Caco-2 (cell line): Measurements from ENCODE around the gene GPSM3. TPM values are rescaled to one million over a fixed set of nuclear protein-coding genes. Genes with fewer than 3 reads are reported as not detected.
A peak's percentile ranks its signal among the peaks of the same experiment; 100 is the strongest.

ENCODE experiments used
- BruUV-seq: library from RNA; stranded (reverse); fragments of 400-500 nt; replicated peaks from 2 replicates; lab custom pipeline; 2021; lab: Mats Ljungman, UMichigan
- CTCF ChIA-PET: fragments of 300-600 bp; sonication (Branson Sonifier 250); formaldehyde crosslinking; loops from one replicate; lab custom pipeline; 2022; ENCODE audit warnings: antibody characterized with exemption; lab: Charles Lee
- POLR2A ChIA-PET: fragments of 300-600 bp; sonication (Branson Sonifier 250); formaldehyde crosslinking; loops from one replicate; lab custom pipeline; 2022; ENCODE audit warnings: antibody characterized with exemption; lab: Charles Lee
- DNase-seq, 2 experiments: peaks; one replicate each; pipeline versions ENCODE4 v3.0.0 to v3.0.0-alpha.2; 2020 to 2022
- H3K27me3 ChIP-seq: replicated peaks from 2 replicates; pipeline ENCODE4 v1.6.0; 2011; ENCODE audit warnings: low read length; ENCODE audit not compliant: control insufficient read depth, insufficient read depth
- H3K36me3 ChIP-seq: 2 replicates; pipeline ENCODE4 v1.5.1; 2011; ENCODE audit warnings: low read length; ENCODE audit not compliant: control insufficient read depth, insufficient read depth
- H3K4me1 ChIP-seq: fragments of 250-450 bp; sonication (Bioruptor Pico); 2 replicates; pipeline ENCODE4 v1.5.1; 2020; ENCODE audit warnings: mild to moderate bottlenecking
- H3K4me3 ChIP-seq: 2 replicates; pipeline ENCODE4 v1.5.1; 2011; ENCODE audit warnings: low read depth, mild to moderate bottlenecking, control low read depth, low read length
- H3K9me3 ChIP-seq: fragments of 250-450 bp; sonication (Bioruptor Pico); 2 replicates; pipeline ENCODE4 v1.5.1; 2020; ENCODE audit warnings: mild to moderate bottlenecking, moderate library complexity
- H3K27ac Mint-ChIP-seq: one replicate; pipeline ENCODE4 v1.8.0; 2022; ENCODE audit warnings: mixed read lengths; ENCODE audit not compliant: unreplicated experiment
- H3K27me3 Mint-ChIP-seq: one replicate; pipeline ENCODE4 v1.8.0; 2022; ENCODE audit warnings: mixed read lengths; ENCODE audit not compliant: insufficient read depth, unreplicated experiment
- H3K36me3 Mint-ChIP-seq: one replicate; pipeline ENCODE4 v1.8.0; 2022; ENCODE audit warnings: mild to moderate bottlenecking, mixed read lengths; ENCODE audit not compliant: insufficient read depth, unreplicated experiment
- H3K4me1 Mint-ChIP-seq: one replicate; pipeline ENCODE4 v1.8.0; 2022; ENCODE audit warnings: low read depth, mixed read lengths; ENCODE audit not compliant: unreplicated experiment
- H3K4me3 Mint-ChIP-seq: one replicate; pipeline ENCODE4 v1.8.0; 2022; ENCODE audit warnings: mild to moderate bottlenecking, moderate library complexity, mixed read lengths; ENCODE audit not compliant: unreplicated experiment
- H3K9me3 Mint-ChIP-seq: one replicate; pipeline ENCODE4 v1.8.0; 2022; ENCODE audit warnings: mixed read lengths; ENCODE audit not compliant: unreplicated experiment
- intact Hi-C: fragments of 100-400 bp; cut with micrococcal nuclease; formaldehyde crosslinking; loops from one replicate; pipeline ENCODE4 v1.10.0; 2022; ENCODE audit not compliant: unreplicated experiment
- total RNA-seq: library from RNA; stranded (reverse); gene quantifications from 2 replicates; pipeline ENCODE4 v1.2.3, GENCODE V29; 2022
- TF ChIP-seq, protein P1 (sequence below), 2 experiments: fragments of 200-600 bp in 1 of 2; IDR thresholded peaks; 1 replicate in 1 of 2; 2 replicates in 1 of 2; pipeline versions ENCODE4 v1.5.1 to v1.8.0; 2011 to 2022; ENCODE audit warnings: antibody characterized with exemption in 1 of 2, control low read depth in 1 of 2, inconsistent platforms in 1 of 2, low read depth in 1 of 2, low read length in 1 of 2, mild to moderate bottlenecking in 1 of 2, moderate library complexity in 1 of 2; ENCODE audit not compliant: insufficient read depth in 1 of 2, severe bottlenecking in 1 of 2, unreplicated experiment in 1 of 2

Gene GPSM3
- total RNA-seq, 1 experiment from 2014 or later = 0.41 TPM

DNA sequence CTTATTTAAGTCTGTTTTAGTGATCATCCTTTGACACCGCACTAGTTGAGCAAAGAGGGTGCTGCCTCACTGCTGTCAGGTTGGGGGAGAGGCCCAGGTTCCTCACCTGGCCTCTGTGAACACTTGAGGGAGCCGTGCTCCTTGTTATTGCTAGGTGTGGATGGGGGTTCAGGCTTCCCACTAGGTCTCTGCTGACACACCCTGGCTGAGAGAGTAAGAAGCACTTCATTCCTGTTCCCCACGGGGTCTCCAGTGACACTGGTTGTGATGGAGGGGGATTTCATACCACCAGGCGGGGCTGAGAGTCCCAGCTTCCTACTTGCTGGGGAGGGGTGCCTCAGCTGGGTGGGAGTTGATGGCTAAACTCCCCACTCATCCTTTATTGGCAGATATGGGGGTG is 42.5 kb upstream of the GPSM3 start:
- Histone ChIP-seq H3K4me3 (no peak overlapping the region), H3K27me3 (no peaks in the 10 kb centered on the region), H3K9me3 (no peaks in the 10 kb centered on the region), H3K4me1 (no peaks in the 10 kb centered on the region), H3K36me3 (no peaks in the 10 kb centered on the region)
- H3K4me1 Mint-ChIP-seq = peaks cover 7% of the 10 kb centered on the region
- POLR2A ChIA-PET = no interaction called here
- DNase-seq = peak in 1 of 2 experiments; percentile 32
- H3K36me3 Mint-ChIP-seq = no peaks in the 10 kb centered on the region
- intact Hi-C loops = no loop called here
- no TSS peak for BruUV-seq
- H3K4me3 Mint-ChIP-seq = no peak overlapping the region
- no peaks in the 10 kb centered on the region for H3K9me3 Mint-ChIP-seq
- CTCF ChIA-PET = no interaction called here
- TF ChIP-seq, protein P1, sequence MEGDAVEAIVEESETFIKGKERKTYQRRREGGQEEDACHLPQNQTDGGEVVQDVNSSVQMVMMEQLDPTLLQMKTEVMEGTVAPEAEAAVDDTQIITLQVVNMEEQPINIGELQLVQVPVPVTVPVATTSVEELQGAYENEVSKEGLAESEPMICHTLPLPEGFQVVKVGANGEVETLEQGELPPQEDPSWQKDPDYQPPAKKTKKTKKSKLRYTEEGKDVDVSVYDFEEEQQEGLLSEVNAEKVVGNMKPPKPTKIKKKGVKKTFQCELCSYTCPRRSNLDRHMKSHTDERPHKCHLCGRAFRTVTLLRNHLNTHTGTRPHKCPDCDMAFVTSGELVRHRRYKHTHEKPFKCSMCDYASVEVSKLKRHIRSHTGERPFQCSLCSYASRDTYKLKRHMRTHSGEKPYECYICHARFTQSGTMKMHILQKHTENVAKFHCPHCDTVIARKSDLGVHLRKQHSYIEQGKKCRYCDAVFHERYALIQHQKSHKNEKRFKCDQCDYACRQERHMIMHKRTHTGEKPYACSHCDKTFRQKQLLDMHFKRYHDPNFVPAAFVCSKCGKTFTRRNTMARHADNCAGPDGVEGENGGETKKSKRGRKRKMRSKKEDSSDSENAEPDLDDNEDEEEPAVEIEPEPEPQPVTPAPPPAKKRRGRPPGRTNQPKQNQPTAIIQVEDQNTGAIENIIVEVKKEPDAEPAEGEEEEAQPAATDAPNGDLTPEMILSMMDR (IDR thresholded peaks at IDR 0.05; ENCODE audit: insufficient read depth in 1 of 2, low read depth in 1 of 2, low read length in 1 of 2, severe bottlenecking in 1 of 2, unreplicated experiment in 1 of 2) = peak in 1 of 2 experiments; percentile 19
- no peak overlapping the region for H3K27ac Mint-ChIP-seq
- no peaks in the 10 kb centered on the region for H3K27me3 Mint-ChIP-seq

DNA sequence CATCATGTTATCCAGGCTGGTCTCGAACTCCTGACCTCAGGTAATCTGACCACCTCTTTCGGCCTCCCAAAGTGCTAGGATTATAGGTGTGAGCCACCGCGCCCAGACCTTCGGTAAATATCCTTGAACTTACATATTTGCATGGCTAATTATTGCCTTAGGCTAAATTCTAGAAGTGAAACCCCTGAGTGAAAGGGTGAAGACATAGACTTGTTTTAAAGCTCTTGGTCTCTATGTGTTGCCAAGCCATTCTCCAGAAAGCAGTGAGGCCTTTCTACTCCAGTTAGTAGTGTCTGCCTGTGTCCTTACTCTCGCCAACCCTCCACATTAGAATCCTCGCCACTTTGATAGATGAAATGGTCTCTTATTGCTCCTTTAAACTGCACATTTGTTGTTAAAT is 34.0 kb upstream of the GPSM3 start:
- H3K27me3 ChIP-seq = no peaks in the 10 kb centered on the region
- no TSS peak for BruUV-seq
- H3K4me3 Mint-ChIP-seq = no peak overlapping the region
- POLR2A ChIA-PET = no interaction called here
- no peaks in the 10 kb centered on the region for H3K36me3 ChIP-seq
- H3K4me1 ChIP-seq = no peaks in the 10 kb centered on the region
- TF ChIP-seq, protein P1 (IDR thresholded peaks at IDR 0.05; ENCODE audit: insufficient read depth in 1 of 2, low read depth in 1 of 2, low read length in 1 of 2, severe bottlenecking in 1 of 2, unreplicated experiment in 1 of 2) = no peak
- H3K27ac Mint-ChIP-seq = no peak overlapping the region
- intact Hi-C loops = no loop called here
- no peak overlapping the region for H3K4me3 ChIP-seq
- H3K9me3 ChIP-seq = no peaks in the 10 kb centered on the region
- no peaks in the 10 kb centered on the region for H3K36me3 Mint-ChIP-seq
- no peaks in the 10 kb centered on the region for H3K27me3 Mint-ChIP-seq
- no peaks in the 10 kb centered on the region for H3K9me3 Mint-ChIP-seq
- H3K4me1 Mint-ChIP-seq = no peaks in the 10 kb centered on the region
- DNase-seq = no peak
- CTCF ChIA-PET = no interaction called here

DNA sequence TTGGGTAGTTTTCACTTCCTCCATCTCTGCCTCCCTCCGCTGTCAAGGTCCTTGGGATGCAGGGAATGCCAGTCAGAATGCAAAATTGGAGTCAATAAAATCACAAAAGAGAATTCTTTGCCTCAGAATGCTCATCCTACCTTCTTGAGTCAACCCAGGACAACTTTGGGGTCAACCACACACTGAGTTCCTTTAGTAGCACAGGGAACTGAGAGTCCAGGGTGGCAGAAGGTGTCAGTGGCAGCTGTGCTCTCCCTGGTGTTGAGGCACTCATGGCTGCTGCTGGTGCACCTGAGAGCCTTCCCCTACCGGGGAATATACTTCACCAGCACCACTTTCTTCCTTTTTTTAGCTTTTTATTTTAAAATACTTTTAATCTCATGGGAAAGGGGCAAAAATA is 32.3 kb upstream of the GPSM3 start:
- H3K4me3 ChIP-seq = no peak overlapping the region
- POLR2A ChIA-PET = no interaction called here
- TF ChIP-seq, protein P1 (IDR thresholded peaks at IDR 0.05; ENCODE audit: insufficient read depth in 1 of 2, low read depth in 1 of 2, low read length in 1 of 2, severe bottlenecking in 1 of 2, unreplicated experiment in 1 of 2) = no peak
- Mint-ChIP-seq H3K4me3 (no peak overlapping the region), H3K9me3 (no peaks in the 10 kb centered on the region), H3K4me1 (no peaks in the 10 kb centered on the region), H3K27ac (no peak overlapping the region), H3K36me3 (no peaks in the 10 kb centered on the region), H3K27me3 (no peaks in the 10 kb centered on the region)
- H3K9me3 ChIP-seq = no peaks in the 10 kb centered on the region
- no TSS peak for BruUV-seq
- no peaks in the 10 kb centered on the region for H3K36me3 ChIP-seq
- CTCF ChIA-PET = no interaction called here
- H3K4me1 ChIP-seq = no peaks in the 10 kb centered on the region
- no peaks in the 10 kb centered on the region for H3K27me3 ChIP-seq
- DNase-seq = no peak
- intact Hi-C loops = no loop called here
